Heart left ventricle (tissue), 13 donors: ENCODE results near the gene LGALS4.

Source experiments
- CTCF ChIP-seq, 12 donors: fragments of 200-600 bp; sonication (generic) in 4 of 12; IDR thresholded peaks; one replicate each; pipeline versions ENCODE4 v1.5.0 to v1.8.0; 2018 to 2022; ENCODE audit warnings: antibody characterized with exemption in 12 of 12, mild to moderate bottlenecking in 5 of 12
- POLR2A ChIP-seq, 2 donors: fragments of 450-650 bp; IDR thresholded peaks; one replicate each; pipeline ENCODE4 v1.6.1; 2017; ENCODE audit warnings: antibody characterized with exemption in 2 of 2, mild to moderate bottlenecking in 2 of 2, moderate library complexity in 2 of 2
- donor health status: ischemic (EF 13 %, LVEDD 7.1; RV severe dilation, severe dysfunction).
- donor health status: DM: no; HTN: yes; CAD: no.
- donor health status: DM: no; HTN: no; CAD: no.
- donor health status: ischemic (EF 25% LVEDD 6.9; RV normal size, moderate dysfunction).
- donor health status: ischemic (EF 25% LVEDD 5.7; RV mildly dilated, moderate dysfunction).
- donor health status: ischemic (EF 35%, LVEDD 5.7; RV mildly dilated, moderate dysfunction).
- donor health status: nonischemic (EF 11% LVEDD 7.7; RV severe dilation, severe dysfunction).
- donor health status: DM: yes; HTN: yes; CAD: no.
- donor health status: PGD.
- donor health status: ischemic (EF 29% LVEDD 5.4; RV normal size, mild dysfunction).
- donor health status: nonischemic (EF 23%, LVEDD 6.1; RV moderate dilation, normal function).

- TF ChIP-seq CTCF (IDR thresholded peaks at IDR 0.05) (no peak), POLR2A (IDR thresholded peaks at IDR 0.05) (no peak)
Observed at GRCh38 chr19:38815059-38816001, 2.6 kb upstream of the LGALS4 start.
